Neutrophil (primary cell): ENCODE measurements around the gene OSBPL10.

Experiments
- H3K27ac ChIP-seq: fragments of 200-600 bp; sonication (generic); 2 replicates; pipeline ENCODE4 v1.5.1; 2016; ENCODE audit warnings: mild to moderate bottlenecking, moderate library complexity
- H3K27me3 ChIP-seq: fragments of 200-600 bp; sonication (generic); 2 replicates; pipeline ENCODE4 v1.6.0; 2016; ENCODE audit warnings: mild to moderate bottlenecking
- H3K36me3 ChIP-seq: fragments of 200-600 bp; sonication (generic); 2 replicates; pipeline ENCODE4 v1.5.1; 2017
- H3K4me1 ChIP-seq, 2 experiments: fragments of 200-600 bp in 1 of 2; sonication (generic) in 1 of 2; 1 replicate in 1 of 2; 2 replicates in 1 of 2; pipeline versions ENCODE4 v1.5.1 to v1.6.1; 2013 to 2016; ENCODE audit warnings: low read depth in 1 of 2, low read length in 1 of 2, mild to moderate bottlenecking in 1 of 2, moderate library complexity in 1 of 2; ENCODE audit not compliant: control insufficient read depth in 1 of 2, insufficient read depth in 1 of 2
- H3K4me3 ChIP-seq, 2 experiments: fragments of 200-600 bp in 1 of 2; sonication (generic) in 1 of 2; 1 replicate in 1 of 2; 2 replicates in 1 of 2; pipeline ENCODE4 v1.5.1; 2013 to 2016; ENCODE audit warnings: low read depth in 1 of 2, low read length in 1 of 2, mild to moderate bottlenecking in 1 of 2, moderate library complexity in 1 of 2
- H3K9me3 ChIP-seq: fragments of 200-600 bp; sonication (generic); 2 replicates; pipeline ENCODE4 v1.5.1; 2016
- CTCF ChIP-seq: fragments of 200-600 bp; sonication (generic); IDR thresholded peaks from 2 replicates; pipeline ENCODE4 v1.5.1; 2016; ENCODE audit warnings: antibody characterized with exemption

Gene OSBPL10

GRCh38 chr3:31724116-31724515 lies 256.9 kb downstream of the OSBPL10 start:
- Histone ChIP-seq H3K27me3 (no peaks in the 10 kb centered on the region), H3K4me3 (no peak overlapping the region), H3K9me3 (no peaks in the 10 kb centered on the region), H3K4me1 (no peaks in the 10 kb centered on the region), H3K36me3 (no peaks in the 10 kb centered on the region), H3K27ac (no peak overlapping the region)
- TF ChIP-seq CTCF, result no peak

GRCh38 chr3:31723701-31724100 lies 257.4 kb downstream of the OSBPL10 start:
- no peaks in the 10 kb centered on the region for H3K9me3 ChIP-seq

GRCh38 chr3:31721676-31722075 lies 259.4 kb downstream of the OSBPL10 start:
- H3K27me3 ChIP-seq, result no peaks in the 10 kb centered on the region
- H3K9me3 ChIP-seq, result no peaks in the 10 kb centered on the region
- no peak overlapping the region for H3K27ac ChIP-seq
- no peaks in the 10 kb centered on the region for H3K36me3 ChIP-seq
- TF ChIP-seq CTCF, result no peak
- no peaks in the 10 kb centered on the region for H3K4me1 ChIP-seq
- H3K4me3 ChIP-seq, result no peak overlapping the region

More at GRCh38 chr3:31723701-31724100, 257.4 kb downstream of the OSBPL10 start:
- no peak overlapping the region for H3K27ac ChIP-seq
- H3K27me3 ChIP-seq, result no peaks in the 10 kb centered on the region
- no peak for TF ChIP-seq CTCF
- no peaks in the 10 kb centered on the region for H3K4me1 ChIP-seq
- no peaks in the 10 kb centered on the region for H3K36me3 ChIP-seq
- no peak overlapping the region for H3K4me3 ChIP-seq

GRCh38 chr3:31714495-31715280 lies 266.4 kb downstream of the OSBPL10 start:
- no peak for TF ChIP-seq CTCF
- Histone ChIP-seq H3K36me3 (no peaks in the 10 kb centered on the region), H3K4me3 (no peak overlapping the region)

GRCh38 chr3:31713816-31714215 lies 267.2 kb downstream of the OSBPL10 start:
- no peak overlapping the region for H3K4me3 ChIP-seq
- no peaks in the 10 kb centered on the region for H3K27me3 ChIP-seq
- no peaks in the 10 kb centered on the region for H3K9me3 ChIP-seq
- no peaks in the 10 kb centered on the region for H3K36me3 ChIP-seq
- peaks cover 10 to 12% of the 10 kb centered on the region in 2 experiments for H3K4me1 ChIP-seq
- no peak for TF ChIP-seq CTCF
- no peak overlapping the region for H3K27ac ChIP-seq

More at GRCh38 chr3:31714495-31715280, 266.4 kb downstream of the OSBPL10 start:
- no peaks in the 10 kb centered on the region for H3K9me3 ChIP-seq
- H3K27ac ChIP-seq, result no peak overlapping the region
- peaks cover 10 to 12% of the 10 kb centered on the region in 2 experiments for H3K4me1 ChIP-seq
- no peaks in the 10 kb centered on the region for H3K27me3 ChIP-seq
